AG09309 (cell line): ENCODE results near the gene PPIA.
A peak's percentile ranks its signal among the peaks of the same experiment; 100 is the strongest.
"Not testable (repeated sequence)": the region's sequence is repeated elsewhere in the genome, so short reads cannot be mapped to it uniquely, and the experiment has no call there.

ENCODE experiments used
- DNase-seq: peaks from one replicate; pipeline ENCODE4 v3.0.0-alpha.2; 2010; ENCODE audit warnings: low read depth
- H3K4me3 ChIP-seq: 2 replicates; pipeline ENCODE4 v1.5.1; 2011; ENCODE audit warnings: mild to moderate bottlenecking, low read depth, low read length, moderate library complexity; ENCODE audit not compliant: control insufficient read depth
- CTCF ChIP-seq: IDR thresholded peaks from 2 replicates; pipeline ENCODE4 v1.5.1; 2011; ENCODE audit warnings: mild to moderate bottlenecking, low read depth, low read length, inconsistent platforms; ENCODE audit not compliant: insufficient read depth, control insufficient read depth; ENCODE audit errors: missing control alignments

PPIA gene

GRCh38 chr7:44838751-44839150 is 42.3 kb downstream of the PPIA start:
- DNase-seq = no peak
- H3K4me3 ChIP-seq = no peak overlapping the region
- no peak for TF ChIP-seq CTCF

DNA sequence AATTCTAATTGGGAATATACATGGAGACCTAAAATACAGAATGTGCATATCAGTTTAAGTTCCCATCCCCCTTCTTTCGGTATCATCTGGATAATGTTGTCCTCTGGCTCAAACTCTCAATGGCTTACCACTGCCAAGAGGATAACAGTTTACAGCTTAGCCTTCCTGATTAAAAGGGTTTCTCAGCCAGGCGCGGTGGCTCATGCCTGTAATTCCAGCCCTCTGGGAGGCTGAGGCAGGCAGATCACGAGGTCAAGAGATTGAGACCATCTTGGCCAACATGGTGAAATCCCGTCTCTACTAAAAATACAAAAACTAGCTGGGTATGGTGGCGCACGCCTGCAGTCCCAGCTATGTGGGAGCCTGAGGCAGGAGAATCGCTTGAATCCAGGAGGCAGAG is 46.2 kb downstream of the PPIA start:
- H3K4me3 ChIP-seq, DNase-seq: not testable (repeated sequence)

DNA sequence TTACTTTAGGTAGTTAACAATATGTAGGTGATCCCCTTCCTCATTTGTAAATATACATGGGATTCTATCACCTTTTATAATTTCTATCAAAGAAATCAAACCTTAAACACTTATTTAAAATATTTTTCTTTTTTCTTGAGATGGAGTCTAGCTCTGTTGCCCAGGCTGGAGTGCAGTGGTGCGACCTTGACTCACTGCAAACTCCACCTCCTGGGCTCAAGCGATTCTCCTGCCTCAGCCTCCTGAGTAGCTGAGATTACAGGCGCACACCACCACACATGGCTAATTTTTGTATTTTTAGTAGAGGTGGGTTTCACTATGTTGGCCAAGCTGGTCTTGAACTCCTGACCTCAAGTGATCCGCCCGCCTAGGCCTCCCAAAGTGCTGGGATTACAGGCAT is 47.0 kb downstream of the PPIA start:
- H3K4me3 ChIP-seq, DNase-seq: not testable (repeated sequence)

DNA sequence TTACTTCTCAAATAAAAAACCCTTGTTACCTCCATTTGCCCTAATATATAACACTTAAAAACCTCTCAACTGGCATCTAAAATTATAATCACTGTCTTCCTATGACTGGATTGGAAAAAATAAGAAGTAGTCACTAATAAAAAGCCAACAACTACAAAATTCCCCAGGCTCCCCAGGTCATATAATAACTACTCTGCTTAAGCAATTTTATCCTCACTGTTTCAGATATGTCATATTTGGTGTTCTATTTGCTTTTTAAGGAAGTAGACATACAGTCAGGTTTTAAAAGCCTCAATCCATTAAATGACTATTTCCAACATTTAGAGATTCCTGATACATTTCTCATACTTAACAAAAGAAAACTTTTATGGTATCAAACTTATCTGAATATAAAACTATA is 49.0 kb downstream of the PPIA start:
- TF ChIP-seq CTCF = no peak
- no peak for DNase-seq
- no peak overlapping the region for H3K4me3 ChIP-seq

GRCh38 chr7:44846390-44846789 is 49.9 kb downstream of the PPIA start:
- DNase-seq = not testable (repeated sequence)
- H3K4me3 ChIP-seq = peak overlapping the region; percentile 70

GRCh38 chr7:44846816-44847508 is 50.5 kb downstream of the PPIA start:
- no peak for DNase-seq
- no peak for TF ChIP-seq CTCF
- peak overlapping the region; percentile 70 for H3K4me3 ChIP-seq

DNA sequence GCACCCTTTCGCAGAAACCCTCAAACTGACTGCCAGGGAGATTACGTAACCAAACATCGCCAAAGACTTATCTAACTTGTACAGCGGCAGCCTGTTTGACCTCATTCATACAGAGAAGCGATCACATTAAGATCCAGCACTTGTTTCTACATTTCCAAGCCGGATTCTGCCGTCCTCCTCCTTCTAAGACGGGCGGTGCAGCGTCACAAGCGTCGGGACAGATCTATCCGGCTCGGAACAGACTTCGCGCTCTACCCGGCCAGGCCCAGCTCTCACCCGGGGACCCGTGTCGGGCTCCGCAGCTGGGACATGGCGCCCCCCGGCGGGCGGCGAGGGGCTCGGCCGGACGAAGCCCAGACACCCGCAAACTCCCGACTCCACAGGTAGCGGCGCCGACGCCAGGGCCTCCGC is 51.0 kb downstream of the PPIA start:
- H3K4me3 ChIP-seq = peak overlapping the region; percentile 70
- TF ChIP-seq CTCF = peak; percentile 73
- DNase-seq = no peak

- no peak for TF ChIP-seq CTCF
Observed at GRCh38 chr7:44847920-44848634, 51.6 kb downstream of the PPIA start, which contains the start of gene H2AZ2. Gene H2AZ2 (minus strand): TSS chr7:44848087. CDS start chr7:44847971, 116 bp downstream.

More at GRCh38 chr7:44847920-44848634, 51.6 kb downstream of the PPIA start, which contains the start of gene H2AZ2:
- DNase-seq = peak; percentile 99
- peak within 1 kb of the TSS; percentile 70 for H3K4me3 ChIP-seq
